ENCODE measurements around the gene CD70.
"Not testable (repeated sequence)": the region's sequence is repeated elsewhere in the genome, so short reads cannot be mapped to it uniquely, and the experiment has no call there.

- TF ChIP-seq POLR2A (IDR thresholded peaks at IDR 0.05); CTCF (IDR thresholded peaks at IDR 0.05 in 4 of 5, conservative IDR thresholded peaks at IDR 0.05 in 1 of 5): not testable (repeated sequence)
Measured at GRCh38 chr19:6633456-6633813, 42.5 kb upstream of the CD70 start.

Data from gastrocnemius medialis (tissue), 4 donors.